ENCODE results near the gene SCN10A.

DNA sequence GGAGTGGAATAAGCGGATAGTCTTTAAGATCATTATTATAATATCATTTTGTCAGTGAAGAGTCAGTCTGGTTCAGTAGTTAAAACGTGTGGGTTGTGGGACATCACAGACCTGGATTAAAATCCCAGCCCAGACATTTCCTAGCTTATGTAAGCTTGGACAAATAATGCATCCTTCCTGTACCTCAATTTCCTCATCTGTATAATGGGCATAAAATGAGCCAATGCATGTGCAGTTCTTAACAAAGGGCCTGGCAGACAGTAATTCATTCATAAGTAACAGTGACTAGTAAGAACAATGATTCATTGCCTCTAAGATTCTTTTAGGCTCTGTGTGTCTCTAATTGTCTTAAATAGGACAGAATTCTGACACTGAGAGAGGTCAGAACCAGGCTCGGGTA, 76.1 kb downstream of the SCN10A start:
- TF ChIP-seq, protein P1, sequence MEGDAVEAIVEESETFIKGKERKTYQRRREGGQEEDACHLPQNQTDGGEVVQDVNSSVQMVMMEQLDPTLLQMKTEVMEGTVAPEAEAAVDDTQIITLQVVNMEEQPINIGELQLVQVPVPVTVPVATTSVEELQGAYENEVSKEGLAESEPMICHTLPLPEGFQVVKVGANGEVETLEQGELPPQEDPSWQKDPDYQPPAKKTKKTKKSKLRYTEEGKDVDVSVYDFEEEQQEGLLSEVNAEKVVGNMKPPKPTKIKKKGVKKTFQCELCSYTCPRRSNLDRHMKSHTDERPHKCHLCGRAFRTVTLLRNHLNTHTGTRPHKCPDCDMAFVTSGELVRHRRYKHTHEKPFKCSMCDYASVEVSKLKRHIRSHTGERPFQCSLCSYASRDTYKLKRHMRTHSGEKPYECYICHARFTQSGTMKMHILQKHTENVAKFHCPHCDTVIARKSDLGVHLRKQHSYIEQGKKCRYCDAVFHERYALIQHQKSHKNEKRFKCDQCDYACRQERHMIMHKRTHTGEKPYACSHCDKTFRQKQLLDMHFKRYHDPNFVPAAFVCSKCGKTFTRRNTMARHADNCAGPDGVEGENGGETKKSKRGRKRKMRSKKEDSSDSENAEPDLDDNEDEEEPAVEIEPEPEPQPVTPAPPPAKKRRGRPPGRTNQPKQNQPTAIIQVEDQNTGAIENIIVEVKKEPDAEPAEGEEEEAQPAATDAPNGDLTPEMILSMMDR (IDR thresholded peaks at IDR 0.05), result no peak
- no peak for TF ChIP-seq POLR2A (IDR thresholded peaks at IDR 0.05)
